PC-3 (cell line): ENCODE measurements around the gene GPR25. TPM values are rescaled to one million over a fixed set of nuclear protein-coding genes. Genes with fewer than 3 reads are reported as not detected.
A peak's percentile ranks its signal among the peaks of the same experiment; 100 is the strongest.

Experiments
- ATAC-seq: fragments of 200-7000 bp; cut with Tn5 transposase; 2 replicates; pipeline ENCODE4 v1.9.1; 2020; ENCODE audit warnings: mild to moderate bottlenecking, moderate library complexity
- BruUV-seq: library from RNA; stranded (reverse); fragments of 400-500 nt; replicated peaks from 2 replicates; lab custom pipeline; 2021; lab: Mats Ljungman, UMichigan
- CTCF ChIA-PET: fragments of 300-600 bp; sonication (Branson Sonifier 250); formaldehyde crosslinking; loops from one replicate; lab custom pipeline; 2022; ENCODE audit warnings: antibody characterized with exemption; lab: Charles Lee
- POLR2A ChIA-PET: fragments of 300-600 bp; sonication (Branson Sonifier 250); formaldehyde crosslinking; loops from one replicate; lab custom pipeline; 2022; ENCODE audit warnings: antibody characterized with exemption; ENCODE audit not compliant: unreplicated experiment; lab: Charles Lee
- DNase-seq: peaks from one replicate; pipeline ENCODE4 v3.0.0-alpha.2; 2015
- H2AFZ ChIP-seq: fragments of 300-600 bp; sonication (generic); 2 replicates; pipeline ENCODE4 v1.6.0; 2016; ENCODE audit warnings: antibody characterized with exemption, low read length
- H3F3A ChIP-seq: fragments of 300-600 bp; sonication (generic); one replicate; pipeline ENCODE4 v1.6.0; 2017; ENCODE audit warnings: antibody characterized with exemption, low read length, control low read depth, mild to moderate bottlenecking; ENCODE audit not compliant: unreplicated experiment
- H3K27ac ChIP-seq: fragments of 300-600 bp; sonication (generic); 2 replicates; pipeline ENCODE4 v1.5.1; 2016; ENCODE audit warnings: mild to moderate bottlenecking, low read length
- H3K27me3 ChIP-seq: fragments of 300-600 bp; sonication (generic); 2 replicates; pipeline ENCODE4 v1.6.1; 2016; ENCODE audit warnings: low read length, mixed read lengths
- H3K36me3 ChIP-seq: fragments of 300-600 bp; sonication (generic); 2 replicates; pipeline ENCODE4 v1.6.1; 2016; ENCODE audit warnings: low read depth, mixed run types, low read length, mixed read lengths
- H3K4me1 ChIP-seq: fragments of 300-600 bp; sonication (generic); 2 replicates; pipeline ENCODE4 v1.5.1; 2016; ENCODE audit warnings: low read length; ENCODE audit not compliant: insufficient read depth
- H3K4me2 ChIP-seq: fragments of 300-600 bp; sonication (generic); 2 replicates; pipeline ENCODE4 v1.6.0; 2016; ENCODE audit warnings: low read length
- H3K4me3 ChIP-seq: fragments of 300-600 bp; sonication (generic); 2 replicates; pipeline ENCODE4 v1.5.1; 2016; ENCODE audit warnings: mild to moderate bottlenecking, low read length, mixed read lengths
- H3K79me2 ChIP-seq: fragments of 300-600 bp; sonication (generic); 2 replicates; pipeline ENCODE4 v1.6.1; 2017; ENCODE audit warnings: low read length, mixed read lengths
- H3K9ac ChIP-seq: fragments of 300-600 bp; sonication (generic); 2 replicates; pipeline ENCODE4 v1.6.0; 2016; ENCODE audit warnings: mild to moderate bottlenecking, low read length
- H3K9me2 ChIP-seq: fragments of 300-600 bp; sonication (generic); replicated peaks from 2 replicates; pipeline ENCODE4 v1.6.1; 2016; ENCODE audit warnings: mixed run types, low read length, mixed read lengths
- H3K9me3 ChIP-seq: fragments of 300-600 bp; sonication (generic); 2 replicates; pipeline ENCODE4 v1.6.1; 2016; ENCODE audit warnings: low read length, mixed read lengths
- H4K20me1 ChIP-seq: fragments of 300-600 bp; sonication (generic); 2 replicates; pipeline ENCODE4 v1.6.1; 2016; ENCODE audit warnings: low read length, mixed read lengths
- CTCF ChIP-seq: fragments of 300-600 bp; sonication (generic); conservative IDR thresholded peaks from 2 replicates; pipeline ENCODE4 v1.5.1; 2017; ENCODE audit warnings: antibody characterized with exemption, low read depth, mild to moderate bottlenecking, low read length
- EZH2 ChIP-seq: fragments of 300-600 bp; sonication (generic); IDR thresholded peaks from one replicate; pipeline ENCODE4 v1.6.1; 2017; ENCODE audit warnings: antibody characterized with exemption, mild to moderate bottlenecking, low read length; ENCODE audit not compliant: unreplicated experiment
- EZH2phosphoT487 ChIP-seq: fragments of 300-600 bp; sonication (generic); IDR thresholded peaks from 2 replicates; pipeline ENCODE4 v1.6.1; 2018; ENCODE audit warnings: mild to moderate bottlenecking, antibody characterized with exemption, low read length, borderline replicate concordance
- intact Hi-C: fragments of 100-400 bp; cut with micrococcal nuclease; formaldehyde crosslinking; loops from 2 replicates; pipeline ENCODE4 v1.9.0; 2023
- total RNA-seq: library from RNA; depleted of rRNA; stranded (reverse); fragments of >200 nt; gene quantifications from 2 replicates; pipeline ENCODE4 v1.2.3, GENCODE V29; 2014

The GPR25 gene
- total RNA-seq, 1 experiment from 2014 or later = not detected

- peaks cover 60% of the 10 kb centered on the region for H3K4me1 ChIP-seq
- intact Hi-C loops = no loop called here
- no peaks in the 10 kb centered on the region for H3K27me3 ChIP-seq
- ChIA-PET CTCF (interaction anchor here (1.1 to 1.2 kb wide), 3 partner anchors 10 to 275 kb away, joined by 4 to 14 read pairs (median 11); no protein-coding TSS in a partner anchor), POLR2A (interaction anchor here (0.8 to 1.5 kb wide), 2 partner anchors 10 to 278 kb away, joined by 4 to 5 read pairs; no protein-coding TSS in a partner anchor)
- H4K20me1 ChIP-seq = peaks cover 11% of the 10 kb centered on the region
- H3K27ac ChIP-seq = peak overlapping the region; percentile 74
- no peaks in the 10 kb centered on the region for H3K9me2 ChIP-seq
- peak overlapping the region; percentile 67 for H3K4me3 ChIP-seq
- H3K9me3 ChIP-seq = no peaks in the 10 kb centered on the region
- H3K9ac ChIP-seq = peak overlapping the region; percentile 10
- TF ChIP-seq EZH2phosphoT487 (no peak), EZH2 (no peak), CTCF (no peak)
- H3K36me3 ChIP-seq = peaks cover 41% of the 10 kb centered on the region
- ATAC-seq = no peak
- BruUV-seq = no TSS peak
- H3K4me2 ChIP-seq = peak overlapping the region; percentile 86
- H3K79me2 ChIP-seq = peaks cover 66% of the 10 kb centered on the region
- DNase-seq = no peak
- H2AFZ ChIP-seq = no peak overlapping the region
- H3F3A ChIP-seq = peaks cover 13% of the 10 kb centered on the region
Measured at GRCh38 chr1:200897259-200897658, 24.5 kb downstream of the GPR25 start.

DNA sequence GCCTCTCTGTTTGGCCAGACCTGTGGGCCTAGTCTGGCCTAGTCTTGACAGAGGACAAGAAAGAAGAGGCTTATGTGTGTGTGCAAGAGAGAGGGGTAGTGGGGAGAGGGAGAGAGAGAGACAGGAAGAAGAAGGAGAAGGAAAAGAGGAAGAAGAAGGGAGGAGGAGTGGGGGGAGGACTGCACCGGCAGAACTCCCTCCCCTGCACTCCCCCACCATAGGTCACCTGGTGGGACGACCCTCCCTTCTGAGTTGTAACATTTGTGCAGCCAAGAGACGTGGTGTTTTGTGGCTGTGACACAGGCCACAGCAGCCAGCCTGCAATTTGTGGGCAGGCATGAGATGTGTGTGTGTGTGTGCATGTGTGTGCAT lies 26.2 kb downstream of the GPR25 start:
- Histone ChIP-seq H4K20me1 (peaks cover 11% of the 10 kb centered on the region), H3K4me3 (no peak overlapping the region), H3K79me2 (peaks cover 49% of the 10 kb centered on the region), H3K36me3 (peaks cover 49% of the 10 kb centered on the region), H3K9me3 (no peaks in the 10 kb centered on the region), H3K9me2 (no peaks in the 10 kb centered on the region), H3K9ac (no peak overlapping the region), H2AFZ (no peak overlapping the region), H3F3A (peaks cover 6% of the 10 kb centered on the region), H3K4me2 (no peak overlapping the region), H3K27me3 (no peaks in the 10 kb centered on the region), H3K27ac (no peak overlapping the region), H3K4me1 (peaks cover 42% of the 10 kb centered on the region)
- ChIA-PET POLR2A (no interaction called here), CTCF (no interaction called here)
- intact Hi-C loops = no loop called here
- no peak for TF ChIP-seq CTCF
- TF ChIP-seq EZH2 = no peak
- no peak for TF ChIP-seq EZH2phosphoT487
- no peak for DNase-seq
- no TSS peak for BruUV-seq
- ATAC-seq = no peak

DNA sequence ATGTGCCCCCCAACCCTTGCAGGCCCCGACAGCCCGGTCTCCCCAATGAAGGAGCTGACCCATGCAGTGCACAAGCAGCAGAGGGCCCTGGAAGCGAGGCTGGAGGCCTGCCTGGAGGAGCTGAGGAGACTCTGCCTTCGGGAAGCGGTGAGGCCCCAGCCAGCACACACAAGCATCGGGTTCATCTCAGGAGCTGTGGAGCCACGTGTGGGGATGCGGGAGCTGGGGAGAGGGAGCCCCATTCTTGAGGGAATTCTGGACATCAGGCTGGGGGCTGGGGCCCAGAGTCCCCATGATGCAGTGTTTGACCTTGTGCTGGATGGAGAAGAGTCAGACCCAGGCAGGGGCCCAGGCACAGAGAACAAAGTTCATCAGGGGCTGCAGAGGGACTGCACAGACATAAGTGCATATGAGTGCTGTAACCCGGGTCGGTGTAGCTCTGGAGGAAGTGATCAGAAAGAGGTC lies 26.7 kb downstream of the GPR25 start:
- H3K9me2 ChIP-seq = no peaks in the 10 kb centered on the region
- peaks cover 53% of the 10 kb centered on the region for H3K36me3 ChIP-seq
- H3K79me2 ChIP-seq = peaks cover 44% of the 10 kb centered on the region
- H3K4me3 ChIP-seq = no peak overlapping the region
- H2AFZ ChIP-seq = no peak overlapping the region
- no peak for DNase-seq
- H3K4me2 ChIP-seq = no peak overlapping the region
- CTCF ChIA-PET = no interaction called here
- peaks cover 6% of the 10 kb centered on the region for H3F3A ChIP-seq
- H4K20me1 ChIP-seq = peaks cover 11% of the 10 kb centered on the region
- no peak for ATAC-seq
- intact Hi-C loops = no loop called here
- POLR2A ChIA-PET = no interaction called here
- TF ChIP-seq CTCF (no peak), EZH2phosphoT487 (no peak), EZH2 (no peak)
- H3K4me1 ChIP-seq = peaks cover 37% of the 10 kb centered on the region
- no TSS peak for BruUV-seq
- H3K9ac ChIP-seq = no peak overlapping the region
- no peak overlapping the region for H3K27ac ChIP-seq
- no peaks in the 10 kb centered on the region for H3K9me3 ChIP-seq
- H3K27me3 ChIP-seq = no peaks in the 10 kb centered on the region
